Subcutaneous abdominal adipose tissue (tissue), 5 donors: ENCODE results near the gene C5orf22.

ENCODE experiments used
- H3K27ac ChIP-seq: one replicate; pipeline ENCODE4 v1.7.0; 2013; ENCODE audit warnings: low read depth, mild to moderate bottlenecking, inconsistent platforms, low read length, moderate library complexity
- H3K27me3 ChIP-seq, 5 donors: one replicate each; pipeline ENCODE4 v1.7.0; 2013; ENCODE audit warnings: low read length in 5 of 5, inconsistent platforms in 1 of 5; ENCODE audit not compliant: control insufficient read depth in 5 of 5, insufficient read depth in 4 of 5
- H3K36me3 ChIP-seq, 5 donors: one replicate each; pipeline ENCODE4 v1.7.0; 2013; ENCODE audit warnings: low read length in 5 of 5; ENCODE audit not compliant: control insufficient read depth in 5 of 5, insufficient read depth in 5 of 5
- H3K4me1 ChIP-seq, 5 donors: one replicate each; pipeline ENCODE4 v1.7.0; 2013; ENCODE audit warnings: low read length in 5 of 5, mild to moderate bottlenecking in 3 of 5, moderate library complexity in 1 of 5; ENCODE audit not compliant: control insufficient read depth in 5 of 5, insufficient read depth in 5 of 5
- H3K4me3 ChIP-seq, 5 donors: one replicate each; pipeline ENCODE4 v1.7.0; 2013; ENCODE audit warnings: low read length in 5 of 5, low read depth in 1 of 5
- H3K9ac ChIP-seq, 5 donors: one replicate each; pipeline ENCODE4 v1.7.0; 2013; ENCODE audit warnings: low read length in 5 of 5, mild to moderate bottlenecking in 4 of 5, moderate library complexity in 3 of 5
- H3K9me3 ChIP-seq, 5 donors: one replicate each; pipeline ENCODE4 v1.7.0; 2013; ENCODE audit warnings: low read length in 5 of 5; ENCODE audit not compliant: control insufficient read depth in 5 of 5
- donor health status: healthy.
- donor health status: healthy.
- donor health status: healthy.
- donor health status: healthy.
- donor health status: healthy.

C5orf22 gene

DNA sequence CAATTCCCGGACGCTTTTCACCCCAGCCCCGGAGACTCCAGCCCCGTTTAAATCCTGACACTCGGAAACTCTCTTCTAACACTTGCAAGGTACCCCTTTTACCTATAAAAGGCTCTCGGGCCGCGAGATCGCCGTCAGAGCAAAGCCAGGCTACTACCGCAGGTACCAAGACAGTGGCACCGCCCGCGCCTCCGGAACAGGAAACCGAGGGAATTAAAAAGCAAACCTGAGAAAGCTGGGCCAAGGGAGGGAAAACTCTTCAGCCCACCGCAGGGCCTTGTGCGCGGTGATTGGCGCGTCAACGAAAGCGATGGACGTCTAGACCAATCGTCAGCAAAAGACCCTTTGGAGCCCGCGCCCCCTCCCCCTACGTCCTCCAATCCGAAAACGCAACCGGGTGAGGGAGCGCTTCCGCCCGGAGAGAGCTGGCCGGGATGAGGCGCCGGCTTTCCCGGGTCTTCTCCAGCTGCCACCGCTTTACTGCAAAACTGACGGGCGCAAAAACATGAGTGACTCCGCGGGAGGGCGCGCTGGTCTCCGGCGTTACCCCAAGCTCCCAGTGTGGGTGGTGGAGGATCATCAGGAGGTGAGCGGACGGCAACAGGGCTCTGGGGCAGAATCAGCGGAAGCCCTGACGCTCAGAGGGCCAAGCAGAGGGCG is at the start of gene C5orf22, which contains the start of gene DROSHA:
TSS of gene C5orf22 (plus strand) at position 414 of the 660 bp plus-strand sequence. CDS start at position 506, 92 bp downstream.
TSS of gene DROSHA (minus strand) at position 206 of the 660 bp plus-strand sequence. CDS start 3,034 bp downstream, outside the sequence.
- Histone ChIP-seq H3K9ac (peak within 1 kb of the TSS; percentile 84 to 99 (median 95)), H3K27me3 (no peaks in the 10 kb centered on the region), H3K9me3 (no peaks in the 10 kb centered on the region), H3K36me3 (peaks cover 19 to 35% (median 29%) of the 10 kb centered on the region in 5 donors), H3K4me1 (peaks cover 4 to 32% (median 28%) of the 10 kb centered on the region in 5 donors), H3K27ac (peak within 1 kb of the TSS; percentile 89), H3K4me3 (peak within 1 kb of the TSS; percentile 91 to 99 (median 98))

DNA sequence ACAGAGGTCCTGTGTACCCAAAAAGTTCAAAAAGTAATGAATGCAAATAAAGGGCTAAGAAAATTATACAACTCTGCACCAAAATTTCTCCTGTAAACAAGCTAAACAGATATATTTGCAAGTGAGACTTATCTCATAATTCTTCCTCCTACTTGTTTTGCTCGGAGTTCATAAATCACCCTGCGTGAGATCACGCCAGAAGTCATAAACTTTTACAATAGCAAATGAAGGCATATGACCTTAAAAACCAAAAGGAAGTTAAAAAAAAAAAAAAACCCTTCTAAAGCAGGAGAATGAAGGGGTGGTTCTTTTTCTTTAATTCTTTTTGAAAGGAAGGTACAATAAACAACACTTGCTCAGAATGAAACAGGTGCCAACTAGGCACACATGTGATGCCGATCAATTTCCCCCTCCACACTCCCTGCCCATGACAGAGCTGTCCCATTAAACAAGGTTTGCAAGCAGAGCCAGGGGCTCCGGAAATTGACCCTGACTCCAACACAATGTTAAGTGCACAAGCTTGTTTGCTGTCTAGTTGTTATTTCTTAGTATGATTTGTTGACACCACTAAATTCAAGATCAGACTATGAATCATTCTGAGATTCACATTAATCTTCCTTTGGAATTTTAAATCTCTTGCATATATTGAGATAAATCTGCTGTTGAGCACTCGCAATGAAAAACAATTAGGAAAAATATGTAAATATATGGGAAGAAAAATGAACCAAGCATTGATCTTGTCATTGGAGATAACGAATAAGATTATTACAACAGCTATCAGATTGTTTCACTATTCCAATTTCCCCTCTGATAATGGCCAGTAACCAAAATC is 46.5 kb upstream of the C5orf22 start:
- Histone ChIP-seq H3K9me3 (no peaks in the 10 kb centered on the region), H3K27me3 (no peaks in the 10 kb centered on the region), H3K36me3 (peaks cover 36 to 51% (median 38%) of the 10 kb centered on the region in 5 donors), H3K27ac (no peak overlapping the region), H3K9ac (no peak overlapping the region), H3K4me3 (no peak overlapping the region), H3K4me1 (no peaks in the 10 kb centered on the region)

DNA sequence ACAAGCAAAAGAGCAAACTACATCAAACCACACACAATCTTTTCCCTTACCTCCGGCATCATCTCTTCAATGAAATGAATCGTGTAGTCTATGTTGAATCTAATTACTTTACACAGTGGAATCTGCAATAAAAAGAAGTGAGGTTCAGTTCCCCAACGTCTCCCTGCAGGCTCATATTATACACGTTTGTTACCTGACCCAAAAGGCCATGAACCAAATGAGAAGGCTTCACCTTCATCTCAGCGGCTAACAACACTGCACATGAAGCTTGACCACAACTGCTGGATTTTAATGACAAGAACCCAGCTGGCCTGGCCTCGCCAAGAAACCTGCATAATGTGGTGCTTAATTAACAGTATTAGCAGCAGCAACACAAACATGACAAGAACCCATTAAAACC is 45.7 kb upstream of the C5orf22 start:
- no peaks in the 10 kb centered on the region for H3K27me3 ChIP-seq
- H3K9me3 ChIP-seq = no peaks in the 10 kb centered on the region

DNA sequence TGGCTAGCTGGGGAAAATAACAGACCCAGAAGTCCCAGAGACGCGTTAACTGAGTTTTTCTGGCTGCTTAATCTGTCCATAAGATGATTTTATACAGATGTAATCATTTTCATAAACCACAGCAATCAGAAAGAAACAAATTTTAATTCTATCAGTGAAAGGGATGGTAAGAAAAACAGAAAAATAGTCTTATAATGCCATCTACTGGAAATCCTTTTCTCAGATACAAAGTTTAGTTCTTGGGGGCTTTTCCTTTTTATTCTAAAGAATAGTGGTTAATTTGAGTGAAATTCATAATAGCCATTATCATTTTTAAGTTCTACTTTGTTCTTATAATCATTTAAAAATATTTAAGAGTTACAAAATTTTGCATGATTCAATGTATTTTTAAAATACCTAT is 44.6 kb upstream of the C5orf22 start:
- H3K36me3 ChIP-seq = peaks cover 31 to 49% (median 34%) of the 10 kb centered on the region in 5 donors
- H3K9me3 ChIP-seq = no peaks in the 10 kb centered on the region
- H3K4me3 ChIP-seq = no peak overlapping the region

More for the DNA sequence above, 45.7 kb upstream of the C5orf22 start:
- no peak overlapping the region for H3K27ac ChIP-seq
- no peaks in the 10 kb centered on the region for H3K4me1 ChIP-seq
- H3K4me3 ChIP-seq = no peak overlapping the region
- H3K36me3 ChIP-seq = peaks cover 37 to 50% (median 40%) of the 10 kb centered on the region in 5 donors
- H3K9ac ChIP-seq = no peak overlapping the region

DNA sequence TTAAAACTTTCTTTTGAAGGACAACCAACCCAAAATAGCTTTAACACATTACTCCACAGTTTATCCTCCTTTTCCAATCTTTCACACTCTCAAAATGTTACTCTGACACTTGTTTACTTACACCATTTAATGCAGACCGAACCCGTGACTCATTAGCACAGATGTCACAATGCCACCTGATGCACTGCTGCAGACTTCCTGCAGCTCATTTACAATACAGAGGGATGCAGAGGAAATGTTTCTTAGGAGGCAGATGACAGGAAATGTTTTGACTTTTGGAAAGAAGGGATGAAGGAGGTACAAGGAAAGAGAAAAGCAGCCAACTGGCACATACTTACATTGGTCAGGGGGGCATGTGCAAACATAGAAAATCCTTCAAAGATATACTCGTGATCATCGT is 39.2 kb upstream of the C5orf22 start:
- Histone ChIP-seq H3K4me1 (no peaks in the 10 kb centered on the region), H3K9me3 (no peaks in the 10 kb centered on the region), H3K4me3 (no peak overlapping the region), H3K36me3 (peaks cover 34 to 76% (median 69%) of the 10 kb centered on the region in 5 donors), H3K27me3 (no peaks in the 10 kb centered on the region), H3K27ac (no peak overlapping the region), H3K9ac (no peak overlapping the region)

More for the DNA sequence above, 44.6 kb upstream of the C5orf22 start:
- Histone ChIP-seq H3K4me1 (no peaks in the 10 kb centered on the region), H3K9ac (no peak overlapping the region), H3K27me3 (no peaks in the 10 kb centered on the region), H3K27ac (no peak overlapping the region)

DNA sequence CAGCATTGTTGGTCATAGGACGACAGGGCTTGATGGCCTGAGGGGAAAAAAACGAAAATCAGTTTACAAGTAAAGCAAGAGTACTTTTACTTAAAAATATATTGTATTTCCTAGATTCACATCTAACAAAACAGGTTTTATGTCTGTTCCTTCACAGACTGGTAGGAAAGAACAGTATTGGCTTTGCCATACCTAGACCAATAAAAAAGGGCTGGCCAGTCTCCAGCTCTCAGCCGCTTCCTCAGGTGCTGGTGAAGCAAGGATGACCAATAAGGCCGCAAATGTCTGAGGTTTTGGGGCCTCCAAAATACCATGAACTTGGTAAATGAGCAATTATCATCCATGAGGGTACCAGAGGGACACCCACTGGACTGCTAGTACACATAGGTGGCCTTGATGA is 36.8 kb upstream of the C5orf22 start:
- no peaks in the 10 kb centered on the region for H3K27me3 ChIP-seq
- H3K4me1 ChIP-seq = no peaks in the 10 kb centered on the region
- no peak overlapping the region for H3K4me3 ChIP-seq
- H3K9me3 ChIP-seq = no peaks in the 10 kb centered on the region
- no peak overlapping the region for H3K9ac ChIP-seq
- H3K27ac ChIP-seq = no peak overlapping the region
- H3K36me3 ChIP-seq = peaks cover 23 to 83% (median 72%) of the 10 kb centered on the region in 5 donors

DNA sequence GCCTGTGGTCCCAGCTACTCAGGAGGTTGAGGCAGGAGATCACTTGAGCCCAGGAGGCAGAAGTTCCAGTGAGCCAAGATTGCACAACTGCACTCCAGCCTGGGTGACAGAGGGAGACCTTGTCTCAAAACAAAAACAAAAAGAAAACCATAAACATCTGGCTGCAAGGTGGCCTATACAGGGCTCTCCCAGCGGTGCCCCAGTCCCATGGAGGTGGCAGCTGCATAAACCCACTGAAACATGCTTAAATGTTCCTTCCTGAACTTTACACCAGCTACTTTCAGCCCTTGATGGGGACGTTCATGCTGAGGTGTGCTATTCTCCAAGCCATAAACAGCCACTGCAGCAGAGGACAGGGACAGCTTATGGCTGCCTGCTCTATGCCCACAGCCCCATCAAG is 35.8 kb upstream of the C5orf22 start:
- peaks cover 26 to 93% (median 79%) of the 10 kb centered on the region in 5 donors for H3K36me3 ChIP-seq
- no peak overlapping the region for H3K27ac ChIP-seq
- no peaks in the 10 kb centered on the region for H3K27me3 ChIP-seq
- H3K4me3 ChIP-seq = no peak overlapping the region
- H3K9ac ChIP-seq = no peak overlapping the region
- no peaks in the 10 kb centered on the region for H3K9me3 ChIP-seq
- no peaks in the 10 kb centered on the region for H3K4me1 ChIP-seq

DNA sequence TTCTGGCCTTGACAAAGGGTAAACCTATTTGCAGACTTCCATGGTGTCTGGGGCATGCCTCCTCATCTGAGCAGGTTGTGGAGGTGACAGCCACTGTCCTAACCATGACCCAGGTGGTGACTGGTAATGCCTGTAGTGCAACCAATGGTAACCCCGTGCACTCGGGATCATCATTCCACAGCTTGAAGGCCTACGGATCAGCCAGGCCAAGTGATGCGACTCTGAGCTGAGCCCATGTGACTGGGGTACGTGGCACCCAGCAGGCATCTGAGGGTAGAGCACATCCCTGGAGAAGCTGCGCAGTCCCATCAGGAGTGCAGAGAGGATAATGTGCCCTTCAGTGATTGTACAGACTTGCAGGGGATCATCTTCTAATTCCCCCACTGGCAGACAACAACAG is 35.2 kb upstream of the C5orf22 start:
- no peak overlapping the region for H3K4me3 ChIP-seq
- no peak overlapping the region for H3K9ac ChIP-seq
- H3K27ac ChIP-seq = no peak overlapping the region
- H3K9me3 ChIP-seq = no peaks in the 10 kb centered on the region
- H3K36me3 ChIP-seq = peaks cover 25 to 94% (median 84%) of the 10 kb centered on the region in 5 donors
- no peaks in the 10 kb centered on the region for H3K4me1 ChIP-seq
- no peaks in the 10 kb centered on the region for H3K27me3 ChIP-seq

DNA sequence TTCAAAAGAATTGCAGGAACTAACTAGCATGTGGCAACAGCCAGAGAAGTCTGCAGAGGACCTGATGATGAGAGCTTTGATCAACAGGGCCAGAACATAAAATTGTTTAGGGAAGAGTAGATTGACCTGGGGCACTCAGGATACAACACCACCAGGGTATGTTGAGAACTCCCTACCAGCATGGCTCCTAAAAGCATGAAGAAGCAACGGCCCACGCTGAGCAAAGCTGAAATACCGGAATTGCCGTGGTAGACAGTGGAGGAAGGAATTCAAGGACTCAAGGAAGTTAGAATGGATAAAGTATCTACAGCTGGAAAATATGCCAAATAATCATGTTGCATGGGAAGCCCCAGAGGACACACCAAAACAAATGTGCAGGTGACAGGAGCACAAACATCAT is 31.8 kb upstream of the C5orf22 start:
- Histone ChIP-seq H3K27me3 (no peaks in the 10 kb centered on the region), H3K27ac (no peak overlapping the region)

DNA sequence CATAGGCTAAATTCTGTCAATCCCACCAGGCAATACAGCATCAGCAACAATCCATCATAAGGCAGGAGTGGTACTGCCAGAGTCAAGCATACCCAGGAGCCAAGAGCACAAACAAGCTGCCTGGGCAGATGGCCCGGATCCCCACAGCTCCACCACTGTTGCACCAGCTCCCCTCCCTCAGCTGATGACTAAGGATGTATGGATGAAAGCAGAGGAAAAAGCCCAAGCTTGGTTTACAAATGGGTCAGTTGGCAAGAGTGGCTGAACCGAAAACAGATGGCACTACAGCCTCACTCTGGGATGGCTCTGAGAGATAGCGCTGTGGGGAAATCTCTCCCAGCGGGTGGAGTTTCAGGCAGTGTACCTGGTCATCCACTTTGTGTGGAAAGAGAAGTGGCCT is 29.6 kb upstream of the C5orf22 start:
- Histone ChIP-seq H3K27me3 (no peaks in the 10 kb centered on the region), H3K9me3 (no peaks in the 10 kb centered on the region), H3K27ac (no peak overlapping the region), H3K36me3 (peaks cover 20 to 93% (median 81%) of the 10 kb centered on the region in 5 donors), H3K4me3 (no peak overlapping the region), H3K9ac (no peak overlapping the region), H3K4me1 (no peaks in the 10 kb centered on the region)

More for the DNA sequence above, 31.8 kb upstream of the C5orf22 start:
- H3K9me3 ChIP-seq = no peaks in the 10 kb centered on the region
- H3K9ac ChIP-seq = no peak overlapping the region
- H3K4me1 ChIP-seq = no peaks in the 10 kb centered on the region
- no peak overlapping the region for H3K4me3 ChIP-seq
- H3K36me3 ChIP-seq = peaks cover 17 to 100% (median 92%) of the 10 kb centered on the region in 5 donors
